Measurements from ENCODE around the gene TEDC2.

TEDC2 gene

DNA sequence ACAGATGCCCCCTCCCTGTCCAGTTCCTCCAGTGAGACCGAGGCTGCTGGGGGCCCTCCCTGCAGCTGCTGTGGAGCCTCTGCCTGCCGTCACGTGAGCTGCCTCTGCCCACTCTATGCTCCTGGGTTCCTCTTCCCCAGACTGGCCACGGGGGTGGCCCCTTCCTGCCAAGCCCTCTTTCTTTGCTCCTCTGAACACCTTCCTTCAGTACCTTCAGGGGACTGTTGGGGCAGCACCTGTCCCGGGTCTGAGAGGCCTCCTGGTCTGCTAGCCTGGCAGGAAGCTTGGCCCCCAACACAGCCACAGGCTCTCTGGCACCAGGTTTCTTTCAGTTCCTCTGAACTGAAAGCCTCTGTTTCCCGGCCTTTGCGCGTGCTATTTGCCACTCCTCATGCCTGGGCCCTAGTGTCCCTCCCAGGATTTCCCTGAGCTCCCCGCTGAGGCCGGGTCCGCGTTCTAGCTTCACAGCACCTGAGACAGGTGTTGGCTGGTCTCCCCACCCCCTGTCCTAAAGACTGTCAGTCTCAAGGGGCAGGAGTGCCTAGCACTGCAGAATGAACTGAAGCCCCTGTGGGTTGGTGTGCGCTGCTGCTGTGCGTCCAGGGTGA lies 47.2 kb downstream of the TEDC2 start:
- peak; percentile 78 for DNase-seq (ENCODE audit: extremely low spot score)
- ChIA-PET POLR2A (interaction anchor here (1.4 to 2.0 kb wide), 2 partner anchors 11 to 13 kb away, joined by 4 to 9 read pairs; partner anchors contain the start of gene AMDHD2), CTCF (interaction anchor here (1.1 kb wide), 1 partner anchor 77 kb away, joined by 3 read pairs; no protein-coding TSS in a partner anchor)
- TF ChIP-seq, protein P1, sequence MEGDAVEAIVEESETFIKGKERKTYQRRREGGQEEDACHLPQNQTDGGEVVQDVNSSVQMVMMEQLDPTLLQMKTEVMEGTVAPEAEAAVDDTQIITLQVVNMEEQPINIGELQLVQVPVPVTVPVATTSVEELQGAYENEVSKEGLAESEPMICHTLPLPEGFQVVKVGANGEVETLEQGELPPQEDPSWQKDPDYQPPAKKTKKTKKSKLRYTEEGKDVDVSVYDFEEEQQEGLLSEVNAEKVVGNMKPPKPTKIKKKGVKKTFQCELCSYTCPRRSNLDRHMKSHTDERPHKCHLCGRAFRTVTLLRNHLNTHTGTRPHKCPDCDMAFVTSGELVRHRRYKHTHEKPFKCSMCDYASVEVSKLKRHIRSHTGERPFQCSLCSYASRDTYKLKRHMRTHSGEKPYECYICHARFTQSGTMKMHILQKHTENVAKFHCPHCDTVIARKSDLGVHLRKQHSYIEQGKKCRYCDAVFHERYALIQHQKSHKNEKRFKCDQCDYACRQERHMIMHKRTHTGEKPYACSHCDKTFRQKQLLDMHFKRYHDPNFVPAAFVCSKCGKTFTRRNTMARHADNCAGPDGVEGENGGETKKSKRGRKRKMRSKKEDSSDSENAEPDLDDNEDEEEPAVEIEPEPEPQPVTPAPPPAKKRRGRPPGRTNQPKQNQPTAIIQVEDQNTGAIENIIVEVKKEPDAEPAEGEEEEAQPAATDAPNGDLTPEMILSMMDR (IDR thresholded peaks at IDR 0.05; ENCODE audit: control extremely low read depth, extremely low read depth, low read depth, missing control alignments) = no peak

DNA sequence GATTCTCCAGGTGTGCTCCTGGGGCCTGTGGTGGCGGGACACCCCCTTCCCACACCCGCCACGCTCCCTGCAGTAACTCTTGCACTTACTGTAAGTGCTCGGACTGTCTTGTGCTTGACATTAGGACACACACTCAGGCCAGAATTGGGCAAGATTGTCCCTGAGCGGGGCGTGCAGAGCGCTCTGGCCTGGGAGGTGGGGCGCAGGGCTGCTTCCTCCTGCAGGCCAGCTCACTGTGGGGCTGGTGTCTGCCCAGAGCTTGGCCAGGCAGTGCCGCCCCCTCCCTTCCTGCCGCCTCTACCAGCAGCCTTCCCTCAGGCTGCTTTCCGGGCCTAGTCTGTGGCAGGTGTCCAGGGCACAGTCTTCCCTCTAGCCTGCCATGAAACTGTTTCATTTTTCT lies 47.8 kb downstream of the TEDC2 start:
- ChIA-PET CTCF (interaction anchor here (1.1 kb wide), 1 partner anchor 77 kb away, joined by 3 read pairs; no protein-coding TSS in a partner anchor), POLR2A (interaction anchor here (1.4 to 2.0 kb wide), 2 partner anchors 11 to 12 kb away, joined by 4 to 9 read pairs; partner anchors contain the start of gene AMDHD2)
- DNase-seq (ENCODE audit: extremely low spot score) = no peak
- TF ChIP-seq, protein P1 (IDR thresholded peaks at IDR 0.05; ENCODE audit: control extremely low read depth, extremely low read depth, low read depth, missing control alignments) = no peak

GRCh38 chr16:2508722-2509400 lies 49.0 kb downstream of the TEDC2 start:
- ChIA-PET CTCF (interaction anchor here (1.4 to 4.2 kb wide), 2 partner anchors 8 to 13 kb away, joined by 7 to 24 read pairs; no protein-coding TSS in a partner anchor), POLR2A (no interaction called here)
- TF ChIP-seq, protein P1 (IDR thresholded peaks at IDR 0.05; ENCODE audit: control extremely low read depth, extremely low read depth, low read depth, missing control alignments) = no peak

GRCh38 chr16:2511128-2511800 lies 51.4 kb downstream of the TEDC2 start:
- POLR2A ChIA-PET = no interaction called here
- TF ChIP-seq, protein P1 (IDR thresholded peaks at IDR 0.05; ENCODE audit: control extremely low read depth, extremely low read depth, low read depth, missing control alignments) = no peak
- no peak for DNase-seq (ENCODE audit: extremely low spot score)
- CTCF ChIA-PET = interaction anchor here (1.6 to 4.2 kb wide), 3 partner anchors 10 to 316 kb away, joined by 4 to 24 read pairs (median 6); no protein-coding TSS in a partner anchor

More at GRCh38 chr16:2508722-2509400, 49.0 kb downstream of the TEDC2 start:
- no peak for DNase-seq (ENCODE audit: extremely low spot score)

GRCh38 chr16:2511996-2512734 lies 52.3 kb downstream of the TEDC2 start:
- ChIA-PET POLR2A (no interaction called here), CTCF (interaction anchor here (2.0 to 4.2 kb wide), 2 partner anchors 11 to 317 kb away, joined by 6 to 24 read pairs; no protein-coding TSS in a partner anchor)
- no peak for DNase-seq (ENCODE audit: extremely low spot score)
- TF ChIP-seq, protein P1 (IDR thresholded peaks at IDR 0.05; ENCODE audit: control extremely low read depth, extremely low read depth, low read depth, missing control alignments) = no peak
